Neural progenitor cell (in vitro differentiated cells): Measurements from ENCODE around the gene GOLM1.

Source experiments
- EZH2 ChIP-seq: fragments of 200-600 bp; sonication (generic); IDR thresholded peaks from 2 replicates; pipeline ENCODE4 v1.6.1; 2017; ENCODE audit warnings: antibody characterized with exemption, mild to moderate bottlenecking, moderate library complexity
- TF ChIP-seq, protein P1 (sequence below): fragments of 200-600 bp; sonication (generic); IDR thresholded peaks from 2 replicates; pipeline ENCODE4 v1.5.1; 2017; ENCODE audit warnings: antibody characterized with exemption, mild to moderate bottlenecking

DNA sequence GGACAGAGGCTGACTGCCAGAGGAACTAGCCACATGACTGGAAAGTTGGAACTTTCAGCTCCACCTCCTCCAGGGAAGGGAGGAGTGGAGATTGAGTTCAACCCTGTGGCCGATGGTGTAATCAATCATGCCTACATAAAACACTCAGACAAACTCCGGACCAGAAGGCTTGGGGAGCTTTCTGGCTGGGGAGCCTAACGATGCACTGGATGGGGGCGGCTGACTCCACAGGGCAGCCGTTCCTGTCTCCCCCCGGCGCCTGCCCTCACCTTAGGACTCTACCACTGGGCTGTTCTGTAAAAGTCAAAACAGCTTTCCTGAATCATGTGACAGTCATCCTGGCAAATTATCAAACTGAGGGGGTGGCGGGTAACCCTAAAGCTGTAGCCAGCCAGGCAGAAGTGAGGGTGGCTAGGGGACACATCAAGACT lies 58.0 kb downstream of the GOLM1 start:
- TF ChIP-seq, protein P1, sequence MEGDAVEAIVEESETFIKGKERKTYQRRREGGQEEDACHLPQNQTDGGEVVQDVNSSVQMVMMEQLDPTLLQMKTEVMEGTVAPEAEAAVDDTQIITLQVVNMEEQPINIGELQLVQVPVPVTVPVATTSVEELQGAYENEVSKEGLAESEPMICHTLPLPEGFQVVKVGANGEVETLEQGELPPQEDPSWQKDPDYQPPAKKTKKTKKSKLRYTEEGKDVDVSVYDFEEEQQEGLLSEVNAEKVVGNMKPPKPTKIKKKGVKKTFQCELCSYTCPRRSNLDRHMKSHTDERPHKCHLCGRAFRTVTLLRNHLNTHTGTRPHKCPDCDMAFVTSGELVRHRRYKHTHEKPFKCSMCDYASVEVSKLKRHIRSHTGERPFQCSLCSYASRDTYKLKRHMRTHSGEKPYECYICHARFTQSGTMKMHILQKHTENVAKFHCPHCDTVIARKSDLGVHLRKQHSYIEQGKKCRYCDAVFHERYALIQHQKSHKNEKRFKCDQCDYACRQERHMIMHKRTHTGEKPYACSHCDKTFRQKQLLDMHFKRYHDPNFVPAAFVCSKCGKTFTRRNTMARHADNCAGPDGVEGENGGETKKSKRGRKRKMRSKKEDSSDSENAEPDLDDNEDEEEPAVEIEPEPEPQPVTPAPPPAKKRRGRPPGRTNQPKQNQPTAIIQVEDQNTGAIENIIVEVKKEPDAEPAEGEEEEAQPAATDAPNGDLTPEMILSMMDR = no peak
- TF ChIP-seq EZH2 = no peak
